GM06990 (cell line): Measurements from ENCODE around the gene DLK1.

ENCODE experiments used
- DNase-seq: peaks from one replicate; pipeline ENCODE4 v3.0.0-alpha.2; 2011; ENCODE audit not compliant: insufficient read length; ENCODE audit errors: extremely low read depth
- H3K27me3 ChIP-seq: replicated peaks from 2 replicates; pipeline ENCODE4 v1.6.0; 2011; ENCODE audit warnings: low read length; ENCODE audit not compliant: control insufficient read depth, insufficient read depth
- H3K36me3 ChIP-seq: 2 replicates; pipeline ENCODE4 v1.5.1; 2011; ENCODE audit warnings: low read length; ENCODE audit not compliant: control insufficient read depth, insufficient read depth
- H3K4me3 ChIP-seq: replicated peaks from 2 replicates; pipeline ENCODE4 v1.5.1; 2011; ENCODE audit warnings: low read depth, mild to moderate bottlenecking, control low read depth, low read length
- CTCF ChIP-seq: IDR thresholded peaks from 2 replicates; pipeline ENCODE4 v1.5.1; 2011; ENCODE audit warnings: low read length, control low read depth, mild to moderate bottlenecking, inconsistent platforms; ENCODE audit not compliant: insufficient read depth, poor library complexity, severe bottlenecking

Gene DLK1

GRCh38 chr14:100736269-100737180, 9.8 kb downstream of the DLK1 start:
- H3K27me3 ChIP-seq = no peaks in the 10 kb centered on the region; the same call in 1 of the 2 replicates
- no peaks in the 10 kb centered on the region for H3K36me3 ChIP-seq
- H3K4me3 ChIP-seq = no peak overlapping the region
- no peak for TF ChIP-seq CTCF
- DNase-seq = no peak

GRCh38 chr14:100737526-100737925, 10.8 kb downstream of the DLK1 start:
- Histone ChIP-seq H3K36me3 (no peaks in the 10 kb centered on the region), H3K4me3 (no peak overlapping the region), H3K27me3 (no peaks in the 10 kb centered on the region; the same call in 1 of the 2 replicates)
- no peak for DNase-seq
- TF ChIP-seq CTCF = no peak

GRCh38 chr14:100738269-100738691, 11.6 kb downstream of the DLK1 start:
- DNase-seq = no peak
- H3K4me3 ChIP-seq = no peak overlapping the region
- no peaks in the 10 kb centered on the region; the same call in 1 of the 2 replicates for H3K27me3 ChIP-seq
- TF ChIP-seq CTCF = no peak
- H3K36me3 ChIP-seq = no peaks in the 10 kb centered on the region

DNA sequence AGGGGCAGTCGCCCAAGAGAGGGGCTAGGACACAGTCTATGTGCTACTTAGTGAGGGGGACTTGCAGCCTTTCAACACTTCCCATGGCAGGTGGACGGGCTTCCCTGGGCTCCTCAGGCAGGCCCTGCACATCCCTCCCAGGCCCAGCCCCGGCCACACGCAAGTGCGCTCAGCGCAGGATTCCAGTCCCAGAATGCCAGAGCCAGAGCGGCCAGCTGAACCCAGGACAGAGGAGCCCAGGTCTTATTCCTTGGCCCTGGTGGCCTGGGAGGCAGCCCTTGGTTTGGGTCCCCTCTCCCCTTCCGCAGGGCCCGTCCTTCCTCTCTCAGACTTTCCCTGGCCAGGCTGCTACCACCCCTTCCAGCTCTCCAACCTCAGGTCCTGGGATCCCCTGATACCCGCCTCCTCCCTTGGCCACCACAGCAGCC, 12.0 kb downstream of the DLK1 start:
- DNase-seq = no peak
- Histone ChIP-seq H3K27me3 (no peaks in the 10 kb centered on the region; the same call in 1 of the 2 replicates), H3K36me3 (no peaks in the 10 kb centered on the region), H3K4me3 (no peak overlapping the region)
- no peak for TF ChIP-seq CTCF

DNA sequence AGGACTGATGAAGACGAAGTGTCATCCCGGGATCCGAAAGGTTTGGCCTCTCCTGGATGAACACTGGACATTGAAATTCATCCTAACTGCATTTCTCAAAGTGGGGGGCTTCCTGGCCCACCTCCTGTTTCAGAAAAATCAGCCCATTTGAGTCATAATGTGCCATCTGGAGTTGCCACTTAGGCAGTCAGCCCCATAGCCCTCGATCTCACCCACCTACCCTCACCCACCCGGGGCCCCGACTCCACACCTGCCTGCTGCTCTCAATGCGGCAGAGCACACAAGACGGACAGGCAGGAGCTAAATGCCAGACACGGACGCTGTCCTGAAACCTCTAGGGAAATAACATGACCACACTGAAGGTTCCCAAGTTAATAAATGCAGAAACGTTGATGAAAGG, 12.6 kb downstream of the DLK1 start:
- Histone ChIP-seq H3K27me3 (no peaks in the 10 kb centered on the region; the same call in 1 of the 2 replicates), H3K36me3 (no peaks in the 10 kb centered on the region), H3K4me3 (no peak overlapping the region)
- no peak for DNase-seq
- TF ChIP-seq CTCF = no peak
